Body of pancreas (tissue), 4 donors: ENCODE results near the gene TRIM44. TPM values are rescaled to one million over a fixed set of nuclear protein-coding genes. Genes with fewer than 3 reads are reported as not detected.

Experiments
- ATAC-seq: fragments of 150-250 bp; one replicate; pipeline ENCODE4 v1.9.1; 2016
- DNase-seq, 4 donors: peaks; one replicate each; pipeline ENCODE4 v3.0.0-alpha.2; 2019
- H3K27ac ChIP-seq, 4 donors: fragments of 200-600 bp; sonication (generic); 1 replicate in 3 of 4; 2 replicates in 1 of 4; pipeline versions ENCODE4 v1.5.1 to v1.6.1; 2016 to 2019; ENCODE audit warnings: mild to moderate bottlenecking in 1 of 4, mixed read lengths in 1 of 4, moderate library complexity in 1 of 4
- H3K27me3 ChIP-seq, 2 donors: fragments of 200-600 bp; sonication (generic); one replicate each; pipeline ENCODE4 v1.6.0; 2016; ENCODE audit warnings: mild to moderate bottlenecking in 1 of 2
- H3K36me3 ChIP-seq, 2 donors: fragments of 200-600 bp; sonication (generic); replicated peaks in 1 of 2; 2 replicates each; pipeline ENCODE4 v1.5.1; 2016; ENCODE audit warnings: low read depth in 2 of 2; ENCODE audit not compliant: insufficient read depth in 1 of 2
- H3K4me1 ChIP-seq: fragments of 200-600 bp; sonication (generic); one replicate; pipeline ENCODE4 v1.6.0; 2016
- H3K4me3 ChIP-seq, 2 donors: fragments of 200-600 bp; sonication (generic); 1 replicate in 1 of 2; 2 replicates in 1 of 2; pipeline ENCODE4 v1.5.1; 2016 to 2019
- H3K9me3 ChIP-seq, 3 donors: fragments of 200-600 bp; sonication (generic); 1 replicate in 2 of 3; 2 replicates in 1 of 3; pipeline ENCODE4 v1.5.1; 2016
- POLR2A ChIP-seq, 3 donors: fragments of 450-650 bp; IDR thresholded peaks; one replicate each; pipeline ENCODE4 v1.6.1; 2016; ENCODE audit warnings: antibody characterized with exemption in 3 of 3, mild to moderate bottlenecking in 2 of 3
- WGBS, 2 donors: methylation state at CpG; one replicate each; pipeline ENCODE4 v1.1.5; 2017; 5-methylcytosine and 5-hydroxymethylcytosine counted together
- intact Hi-C: fragments of 100-400 bp; cut with DNase I; formaldehyde crosslinking; loops from one replicate; pipeline ENCODE4 v1.15.1; 2023
- total RNA-seq, 2 donors: library from RNA; depleted of rRNA; stranded (reverse); fragments of >200 nt; gene quantifications; one replicate each; pipeline ENCODE4 v1.1.0, GENCODE V29; 2016
- TF ChIP-seq, protein P1 (sequence below), 7 experiments: fragments of 450-650 bp in 4 of 7; fragments of 200-600 bp in 3 of 7; sonication (generic) in 3 of 7; IDR thresholded peaks; one replicate each; pipeline ENCODE4 v1.5.1; 2016 to 2019; ENCODE audit warnings: antibody characterized with exemption in 7 of 7

Gene TRIM44
- total RNA-seq, 2 donors from 2014 or later = 17.4 to 81.7 TPM

DNA sequence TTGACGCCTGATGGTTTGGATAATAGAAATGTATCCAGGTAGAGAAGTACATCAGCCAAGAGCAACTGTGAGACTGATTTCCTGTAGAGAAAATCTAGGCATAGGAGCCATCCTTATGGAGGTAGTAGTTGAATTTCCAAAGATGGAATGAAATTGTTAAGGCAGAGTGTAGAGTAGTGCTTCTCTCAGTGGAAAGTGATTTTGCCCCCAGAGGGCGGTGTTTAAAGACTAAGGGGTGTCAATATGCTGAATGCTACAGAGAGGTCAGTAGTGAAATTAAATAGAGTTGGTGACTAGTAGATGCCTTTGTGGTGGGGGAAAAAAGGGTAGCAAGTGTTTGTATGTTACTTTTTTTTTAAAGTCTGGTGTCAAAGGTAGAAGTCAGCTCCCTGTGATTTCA, 54.5 kb downstream of the TRIM44 start:
- 96 to 97% methylated on average over 2 of the region's 2 CpGs for WGBS, 2 donors
- H3K4me1 ChIP-seq = peaks cover 14% of the 10 kb centered on the region
- TF ChIP-seq, protein P1, sequence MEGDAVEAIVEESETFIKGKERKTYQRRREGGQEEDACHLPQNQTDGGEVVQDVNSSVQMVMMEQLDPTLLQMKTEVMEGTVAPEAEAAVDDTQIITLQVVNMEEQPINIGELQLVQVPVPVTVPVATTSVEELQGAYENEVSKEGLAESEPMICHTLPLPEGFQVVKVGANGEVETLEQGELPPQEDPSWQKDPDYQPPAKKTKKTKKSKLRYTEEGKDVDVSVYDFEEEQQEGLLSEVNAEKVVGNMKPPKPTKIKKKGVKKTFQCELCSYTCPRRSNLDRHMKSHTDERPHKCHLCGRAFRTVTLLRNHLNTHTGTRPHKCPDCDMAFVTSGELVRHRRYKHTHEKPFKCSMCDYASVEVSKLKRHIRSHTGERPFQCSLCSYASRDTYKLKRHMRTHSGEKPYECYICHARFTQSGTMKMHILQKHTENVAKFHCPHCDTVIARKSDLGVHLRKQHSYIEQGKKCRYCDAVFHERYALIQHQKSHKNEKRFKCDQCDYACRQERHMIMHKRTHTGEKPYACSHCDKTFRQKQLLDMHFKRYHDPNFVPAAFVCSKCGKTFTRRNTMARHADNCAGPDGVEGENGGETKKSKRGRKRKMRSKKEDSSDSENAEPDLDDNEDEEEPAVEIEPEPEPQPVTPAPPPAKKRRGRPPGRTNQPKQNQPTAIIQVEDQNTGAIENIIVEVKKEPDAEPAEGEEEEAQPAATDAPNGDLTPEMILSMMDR (IDR thresholded peaks at IDR 0.05) = peak in 2 of 7 experiments; percentile 14 to 18
- TF ChIP-seq POLR2A (IDR thresholded peaks at IDR 0.05) = no peak
- H3K9me3 ChIP-seq = no peaks in the 10 kb centered on the region
- H3K36me3 ChIP-seq = no peaks in the 10 kb centered on the region
- DNase-seq = peak in 1 of 4 donors; percentile 27
- ATAC-seq = no peak
- no peaks in the 10 kb centered on the region for H3K27me3 ChIP-seq
- no peak overlapping the region for H3K4me3 ChIP-seq
- intact Hi-C loops = no loop called here
- no peak overlapping the region for H3K27ac ChIP-seq

DNA sequence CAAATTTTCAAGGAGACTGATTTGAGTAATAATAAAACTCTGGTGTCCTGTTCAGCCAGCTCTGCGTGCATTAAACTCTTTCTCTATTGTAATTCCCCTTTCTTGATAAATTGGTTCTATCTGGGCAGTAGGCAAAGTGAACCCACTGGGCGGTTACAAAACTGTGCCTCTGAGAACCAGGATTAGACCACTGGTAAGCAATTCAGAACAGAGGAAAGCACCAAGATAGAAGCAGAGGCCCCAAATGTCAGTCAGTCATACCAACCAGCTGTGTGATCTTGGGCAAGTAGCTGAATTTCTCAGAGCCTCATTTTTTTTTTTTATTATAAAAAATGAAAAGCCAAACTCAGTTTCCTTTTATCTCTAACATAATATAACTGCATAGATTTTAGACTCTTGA, 54.9 kb downstream of the TRIM44 start:
- intact Hi-C loops = no loop called here
- H3K36me3 ChIP-seq = no peaks in the 10 kb centered on the region
- 98% methylated on average over 2 of the region's 2 CpGs for WGBS, 2 donors
- H3K4me1 ChIP-seq = peaks cover 14% of the 10 kb centered on the region
- H3K27me3 ChIP-seq = no peaks in the 10 kb centered on the region
- no peaks in the 10 kb centered on the region for H3K9me3 ChIP-seq
- no peak overlapping the region for H3K4me3 ChIP-seq
- TF ChIP-seq, protein P1 (IDR thresholded peaks at IDR 0.05) = no peak
- TF ChIP-seq POLR2A (IDR thresholded peaks at IDR 0.05) = no peak
- ATAC-seq (no peak), DNase-seq (no peak)
- no peak overlapping the region for H3K27ac ChIP-seq

DNA sequence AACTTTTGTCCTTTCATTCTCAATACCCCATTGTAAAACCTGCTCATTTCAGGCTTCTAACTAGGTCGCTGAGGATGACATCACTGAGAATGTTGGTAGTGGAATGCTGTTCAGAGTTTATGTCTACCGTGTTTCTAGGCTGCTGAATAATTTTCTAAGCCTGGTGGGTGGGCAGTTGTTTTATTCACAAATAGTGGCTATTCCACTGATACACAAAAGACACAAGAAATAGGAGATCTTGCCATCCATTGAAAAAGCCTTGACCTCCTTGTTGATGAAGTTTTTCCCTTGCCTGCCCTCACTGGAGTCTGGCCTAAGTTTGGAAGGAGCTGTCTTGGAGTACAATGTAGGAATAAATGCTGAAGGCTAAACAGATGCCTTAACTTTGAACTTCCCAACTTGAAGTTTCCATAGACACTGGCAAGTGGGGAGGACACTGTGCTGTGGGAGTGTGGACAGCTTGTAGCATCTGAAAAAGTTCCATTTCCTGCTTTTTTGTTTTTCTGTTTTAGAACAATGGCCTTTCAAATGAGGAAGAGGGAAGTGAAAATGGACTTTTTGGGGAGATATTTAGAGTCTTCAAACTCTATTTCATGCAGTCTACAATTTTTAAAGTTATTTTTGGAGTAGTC, 59.2 kb downstream of the TRIM44 start:
- H3K27ac ChIP-seq = peak overlapping the region in 2 of 4 donors; percentile 18 to 36
- intact Hi-C loops = no loop called here

DNA sequence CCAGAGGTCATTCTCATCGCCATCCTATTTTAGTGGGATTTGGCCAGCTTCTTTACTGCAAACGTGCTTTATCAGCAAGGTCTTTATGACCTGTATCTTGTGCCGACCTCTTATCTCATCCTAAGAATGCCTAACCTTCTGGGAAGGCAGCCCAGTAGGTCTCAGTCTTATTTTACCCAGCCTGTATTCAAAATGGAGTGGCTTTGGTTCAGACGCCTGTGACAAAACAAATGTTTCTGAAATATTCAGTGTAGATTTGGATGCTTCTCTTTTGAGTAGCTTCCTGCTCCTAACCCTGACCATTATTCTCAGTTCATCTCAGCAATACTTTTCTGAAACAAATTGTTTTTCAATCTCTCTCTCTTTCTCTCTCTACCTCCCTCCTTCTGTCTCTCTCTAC, 60.1 kb downstream of the TRIM44 start:
- no peak overlapping the region for H3K4me3 ChIP-seq
- no peak for TF ChIP-seq POLR2A (IDR thresholded peaks at IDR 0.05)
- TF ChIP-seq, protein P1 (IDR thresholded peaks at IDR 0.05) = no peak
- no peak for ATAC-seq
- no peaks in the 10 kb centered on the region for H3K27me3 ChIP-seq
- peaks cover 0 to 5% of the 10 kb centered on the region in 2 donors for H3K36me3 ChIP-seq
- peaks cover 30% of the 10 kb centered on the region for H3K4me1 ChIP-seq
- intact Hi-C loops = no loop called here
- H3K9me3 ChIP-seq = no peaks in the 10 kb centered on the region
- H3K27ac ChIP-seq = no peak overlapping the region
- 23 to 41% methylated on average over 4 of the region's 4 CpGs for WGBS, 2 donors
- DNase-seq = no peak

More for the DNA sequence above, 59.2 kb downstream of the TRIM44 start:
- Histone ChIP-seq H3K4me1 (peaks cover 30% of the 10 kb centered on the region), H3K27me3 (no peaks in the 10 kb centered on the region), H3K36me3 (peaks cover 0 to 5% of the 10 kb centered on the region in 2 donors), H3K9me3 (no peaks in the 10 kb centered on the region), H3K4me3 (no peak overlapping the region)
- no peak for TF ChIP-seq POLR2A (IDR thresholded peaks at IDR 0.05)
- TF ChIP-seq, protein P1 (IDR thresholded peaks at IDR 0.05) = no peak
- DNase-seq = no peak
- WGBS, 2 donors = 60 to 70% methylated on average over 2 of the region's 2 CpGs
- no peak for ATAC-seq

DNA sequence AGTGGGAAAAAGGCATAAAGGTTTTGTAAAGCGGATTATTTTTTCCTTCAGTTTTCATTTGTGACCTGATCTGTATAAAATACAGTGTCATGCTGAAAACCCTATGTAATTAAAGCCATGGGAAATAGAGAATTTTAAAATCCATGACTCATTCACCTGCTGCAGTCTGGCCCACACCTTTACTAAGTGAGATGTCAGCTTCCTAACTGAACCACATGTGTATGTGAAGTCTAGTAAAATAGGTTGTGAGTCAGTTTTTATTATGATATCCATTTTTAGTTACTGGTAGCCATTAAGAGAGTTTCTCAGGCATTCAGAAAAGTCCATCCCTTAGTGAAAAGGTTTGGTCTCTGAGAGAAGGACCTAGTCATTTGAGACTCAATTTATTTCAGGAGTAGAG, 60.9 kb downstream of the TRIM44 start:
- no peak overlapping the region for H3K4me3 ChIP-seq
- ATAC-seq = no peak
- WGBS, 2 donors = 97 to 100% methylated on average over 1 of the region's 1 CpG
- no peaks in the 10 kb centered on the region for H3K27me3 ChIP-seq
- TF ChIP-seq POLR2A (IDR thresholded peaks at IDR 0.05) = no peak
- TF ChIP-seq, protein P1 (IDR thresholded peaks at IDR 0.05) = no peak
- DNase-seq = no peak
- no peaks in the 10 kb centered on the region for H3K9me3 ChIP-seq
- peaks cover 34% of the 10 kb centered on the region for H3K4me1 ChIP-seq
- no peak overlapping the region for H3K27ac ChIP-seq
- intact Hi-C loops = no loop called here
- H3K36me3 ChIP-seq = peaks cover 0 to 5% of the 10 kb centered on the region in 2 donors
